HG02981 (cell line): ENCODE data around the gene FMO4.
"Not testable (repeated sequence)": the region's sequence is repeated elsewhere in the genome, so short reads cannot be mapped to it uniquely, and the experiment has no call there.

Experiments used
- ATAC-seq: cut with Tn5 transposase; IDR thresholded peaks from one replicate; pipeline ENCODE4 v1.9.1; 2021; ENCODE audit warnings: mild to moderate bottlenecking, moderate library complexity; ENCODE audit not compliant: unreplicated experiment

The FMO4 gene

DNA sequence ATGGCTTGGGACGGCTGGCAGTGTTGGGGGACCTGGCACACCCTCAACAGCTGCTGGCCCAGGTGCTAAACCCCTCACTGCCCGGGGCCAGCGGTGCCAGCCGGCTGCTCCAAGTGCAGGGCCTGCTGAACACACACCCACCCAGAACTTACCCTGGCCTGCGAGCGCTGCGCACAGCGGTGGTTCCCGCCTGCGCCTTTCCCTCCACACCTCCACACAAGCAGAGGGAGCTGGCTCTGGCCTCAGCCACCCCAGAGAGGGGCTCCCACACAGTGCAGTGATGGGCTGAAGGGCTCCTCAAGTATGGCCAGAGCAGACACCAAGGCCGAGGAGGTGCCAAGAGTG is 67.9 kb downstream of the FMO4 start:
- ATAC-seq: no peak

DNA sequence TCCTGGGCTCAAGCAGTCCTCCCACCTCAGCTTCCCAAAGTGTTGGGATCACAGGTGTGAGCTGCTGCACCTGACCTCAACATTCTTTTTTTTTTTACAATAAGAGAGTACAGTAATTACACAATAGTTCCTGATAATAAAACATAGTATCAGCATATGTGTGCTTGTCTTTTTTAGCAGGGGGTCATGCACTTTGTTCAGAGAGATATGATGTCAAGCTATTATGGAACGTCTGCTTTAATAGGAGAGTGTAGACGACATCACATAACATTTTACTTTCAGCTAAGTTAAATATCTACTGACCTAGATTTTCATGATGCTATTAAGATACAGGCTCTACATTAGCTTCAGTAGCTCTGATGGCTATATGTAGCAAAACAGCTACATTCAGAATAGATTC is 70.5 kb downstream of the FMO4 start:
- ATAC-seq: no peak

DNA sequence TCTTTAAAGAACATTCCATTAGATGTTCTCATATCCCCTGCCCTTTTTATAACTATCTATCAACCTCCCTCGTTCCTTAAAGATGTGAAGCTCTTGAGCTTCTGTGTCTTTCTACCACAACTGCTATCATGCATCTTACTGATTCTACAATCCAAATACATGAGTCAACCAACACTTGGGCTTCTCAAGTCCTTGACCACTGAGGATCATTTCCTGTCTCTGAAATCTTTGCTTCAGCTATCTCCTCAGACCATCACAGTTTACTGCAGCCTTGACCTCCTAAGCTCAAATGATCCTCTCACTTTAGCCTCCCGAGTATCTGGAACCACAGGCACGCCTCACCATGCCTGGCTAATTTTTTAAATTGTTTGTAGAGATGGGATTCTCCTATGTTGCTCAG is 75.2 kb downstream of the FMO4 start:
- ATAC-seq: no peak

DNA sequence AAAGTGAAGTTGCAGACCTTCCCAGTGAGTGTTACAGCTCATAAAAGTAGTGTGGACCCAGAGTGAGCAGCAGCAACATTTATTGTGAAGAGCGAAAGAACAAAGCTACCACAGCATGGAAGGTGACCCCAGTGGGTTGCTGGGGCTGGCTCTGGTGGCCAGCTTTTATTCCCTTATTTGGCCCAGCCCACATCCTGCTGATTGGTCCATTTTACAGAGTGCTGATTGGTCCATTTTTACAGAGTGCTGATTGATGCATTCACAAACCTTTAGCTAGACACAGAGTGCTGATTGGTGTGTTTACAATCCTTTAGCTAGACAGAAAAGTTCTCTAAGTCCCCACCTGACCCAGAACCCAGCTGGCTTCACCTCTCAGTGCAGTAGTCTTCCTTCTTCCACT is 76.8 kb downstream of the FMO4 start:
- ATAC-seq: not testable (repeated sequence)
